ENCODE data around the gene PPP1R10. TPM values are rescaled to one million over a fixed set of nuclear protein-coding genes. Genes with fewer than 3 reads are reported as not detected.

PPP1R10 gene
- total RNA-seq, 2 donors from 2014 or later: 36.1 to 48.1 TPM

- TF ChIP-seq POLR2A (IDR thresholded peaks at IDR 0.05) (peak in 2 of 3 donors; percentile 74 to 79), CTCF (IDR thresholded peaks at IDR 0.05) (no peak)
- peak within 1 kb of the TSS; percentile 58 to 64 for H3K4me3 ChIP-seq
- H3K4me1 ChIP-seq: peaks cover 27% of the 10 kb centered on the region
- intact Hi-C loops (cut with DNase I): no loop called here
- 0% methylated on average over 28 to 42 of the region's 42 CpGs for WGBS, 2 donors
- no peaks in the 10 kb centered on the region for H3K27me3 ChIP-seq
- peaks cover 0 to 11% of the 10 kb centered on the region in 2 donors for H3K36me3 ChIP-seq (replicated peaks in 1 of 2; ENCODE audit: insufficient read depth in 1 of 2, low read depth in 2 of 2)
- ATAC-seq (peak; percentile 80), DNase-seq (peak; percentile 86 to 95 (median 90))
- H3K9me3 ChIP-seq: no peaks in the 10 kb centered on the region
- H3K27ac ChIP-seq: peak within 1 kb of the TSS; percentile 85 to 96 (median 94)
Measured at GRCh38 chr6:30556906-30557682, 59.9 kb downstream of the PPP1R10 start, which contains the start of gene PRR3. Gene PRR3 (plus strand): TSS chr6:30557295. CDS start chr6:30557345, 50 bp downstream.

GRCh38 chr6:30556066-30556905 is 60.8 kb downstream of the PPP1R10 start, which contains the start of gene GNL1:
Gene GNL1 (minus strand): TSS chr6:30556489. CDS start chr6:30556203, 286 bp downstream.
- WGBS, 2 donors: 0 to 1% methylated on average over 42 to 71 of the region's 71 CpGs
- intact Hi-C loops (cut with DNase I): no loop called here

GRCh38 chr6:30555816-30556065 is 61.3 kb downstream of the PPP1R10 start:
- 0 to 3% methylated on average over 8 to 15 of the region's 15 CpGs for WGBS, 2 donors
- no peaks in the 10 kb centered on the region for H3K9me3 ChIP-seq
- no peak for DNase-seq
- no peaks in the 10 kb centered on the region for H3K27me3 ChIP-seq
- H3K27ac ChIP-seq: peak overlapping the region; percentile 85 to 96 (median 94)
- H3K4me3 ChIP-seq: peak overlapping the region; percentile 58 to 64
- no peak for TF ChIP-seq CTCF (IDR thresholded peaks at IDR 0.05)
- TF ChIP-seq POLR2A (IDR thresholded peaks at IDR 0.05): no peak
- intact Hi-C loops (cut with DNase I): no loop called here
- peaks cover 27% of the 10 kb centered on the region for H3K4me1 ChIP-seq
- H3K36me3 ChIP-seq (replicated peaks in 1 of 2; ENCODE audit: insufficient read depth in 1 of 2, low read depth in 2 of 2): peaks cover 0 to 11% of the 10 kb centered on the region in 2 donors
- ATAC-seq: peak; percentile 0

More at GRCh38 chr6:30556066-30556905, 60.8 kb downstream of the PPP1R10 start, which contains the start of gene GNL1:
- Histone ChIP-seq H3K36me3 (replicated peaks in 1 of 2; ENCODE audit: insufficient read depth in 1 of 2, low read depth in 2 of 2) (peaks cover 0 to 11% of the 10 kb centered on the region in 2 donors), H3K4me1 (peaks cover 27% of the 10 kb centered on the region), H3K27ac (peak within 1 kb of the TSS; percentile 85 to 96 (median 94)), H3K27me3 (no peaks in the 10 kb centered on the region), H3K9me3 (no peaks in the 10 kb centered on the region), H3K4me3 (peak within 1 kb of the TSS; percentile 58 to 64)
- peak; percentile 97 to 98 (median 98) for DNase-seq
- peak; percentile 48 to 82 (median 75) for TF ChIP-seq POLR2A (IDR thresholded peaks at IDR 0.05)
- TF ChIP-seq CTCF (IDR thresholded peaks at IDR 0.05): peak in 3 of 7 experiments; percentile 25 to 30 (median 27)
- ATAC-seq: peak; percentile 93

- DNase-seq: peak; percentile 27 to 57 (median 52)
- ATAC-seq: no peak
- H3K36me3 ChIP-seq (replicated peaks in 1 of 2; ENCODE audit: insufficient read depth in 1 of 2, low read depth in 2 of 2): peaks cover 0 to 11% of the 10 kb centered on the region in 2 donors
- no peaks in the 10 kb centered on the region for H3K9me3 ChIP-seq
- peak overlapping the region; percentile 58 to 64 for H3K4me3 ChIP-seq
- TF ChIP-seq POLR2A (IDR thresholded peaks at IDR 0.05): no peak
- H3K27ac ChIP-seq: peak overlapping the region; percentile 85 to 96 (median 94)
- no peaks in the 10 kb centered on the region for H3K27me3 ChIP-seq
- intact Hi-C loops (cut with DNase I): no loop called here
- 12 to 20% methylated on average over 21 to 34 of the region's 34 CpGs for WGBS, 2 donors
- H3K4me1 ChIP-seq: peaks cover 27% of the 10 kb centered on the region
Measured at GRCh38 chr6:30554962-30555815, 61.9 kb downstream of the PPP1R10 start.

Measured in body of pancreas (tissue), 4 donors.